DMS53 (cell line): Measurements from ENCODE around the gene EP400.
"Not testable (repeated sequence)": the region's sequence is repeated elsewhere in the genome, so short reads cannot be mapped to it uniquely, and the experiment has no call there.

Experiments
- DNase-seq: peaks from one replicate; lab custom pipeline; 2025; lab: John Stamatoyannopoulos, UW

The EP400 gene

GRCh38 chr12:132067182-132067581, 117.4 kb downstream of the EP400 start:
- DNase-seq = no peak

- DNase-seq = no peak
Measured at GRCh38 chr12:132068250-132068649, 118.5 kb downstream of the EP400 start.

DNA sequence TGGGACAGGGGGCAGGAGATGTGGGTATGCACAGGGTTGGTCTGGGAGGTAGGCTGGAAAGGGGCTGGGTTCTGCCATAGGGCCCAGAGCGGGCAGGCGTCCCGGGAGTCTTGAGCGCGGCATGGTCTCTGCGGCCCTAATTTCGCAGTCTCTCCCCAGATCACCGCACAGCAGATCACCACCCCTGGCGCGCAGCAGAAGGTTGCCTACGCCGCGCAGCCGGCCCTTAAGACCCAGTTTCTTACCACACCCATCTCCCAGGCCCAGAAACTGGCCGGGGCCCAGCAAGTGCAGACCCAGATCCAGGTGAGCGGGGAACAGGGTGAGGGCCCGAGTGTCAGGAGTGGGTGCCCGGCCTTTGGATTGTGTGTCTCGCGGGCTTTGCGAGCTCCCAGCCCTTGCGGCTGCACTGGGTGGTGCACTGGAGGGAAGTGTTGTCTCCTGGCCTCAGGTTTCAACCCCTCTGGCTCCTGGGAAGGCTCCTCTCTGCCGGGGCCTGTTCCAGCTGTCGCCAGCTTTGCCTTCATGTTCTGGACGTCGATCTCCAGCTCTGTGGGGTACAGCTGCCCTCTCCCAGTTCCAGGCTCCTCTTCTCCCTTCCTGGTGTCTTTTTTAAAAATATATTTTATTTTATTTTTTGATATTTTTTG, 119.7 kb downstream of the EP400 start:
- DNase-seq = no peak

GRCh38 chr12:132070298-132070697, 120.6 kb downstream of the EP400 start:
- no peak for DNase-seq

GRCh38 chr12:132071040-132071810, 121.5 kb downstream of the EP400 start:
- peak; percentile 95 for DNase-seq

GRCh38 chr12:132071830-132072384, 122.2 kb downstream of the EP400 start:
- DNase-seq = peak; percentile 92

DNA sequence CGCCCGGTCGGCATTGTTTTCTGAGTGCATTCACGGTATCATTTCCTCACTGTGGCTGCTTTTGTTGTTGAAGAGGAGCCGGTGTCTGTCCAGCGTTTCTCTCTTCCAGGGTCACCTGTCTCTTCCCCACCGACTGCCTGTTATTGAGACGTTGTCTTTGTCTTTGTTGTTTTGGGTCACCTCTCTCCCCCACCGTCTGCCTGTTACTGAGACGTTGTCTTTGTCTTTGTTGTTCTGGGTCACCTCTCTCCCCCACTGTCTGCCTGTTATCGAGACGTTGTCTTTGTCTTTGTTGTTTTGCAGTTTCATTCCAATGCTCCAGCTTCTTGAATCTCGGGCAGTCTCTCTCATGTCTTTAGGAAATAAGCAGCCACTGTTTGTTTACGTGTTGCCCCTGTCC, 124.5 kb downstream of the EP400 start:
- no peak for DNase-seq

DNA sequence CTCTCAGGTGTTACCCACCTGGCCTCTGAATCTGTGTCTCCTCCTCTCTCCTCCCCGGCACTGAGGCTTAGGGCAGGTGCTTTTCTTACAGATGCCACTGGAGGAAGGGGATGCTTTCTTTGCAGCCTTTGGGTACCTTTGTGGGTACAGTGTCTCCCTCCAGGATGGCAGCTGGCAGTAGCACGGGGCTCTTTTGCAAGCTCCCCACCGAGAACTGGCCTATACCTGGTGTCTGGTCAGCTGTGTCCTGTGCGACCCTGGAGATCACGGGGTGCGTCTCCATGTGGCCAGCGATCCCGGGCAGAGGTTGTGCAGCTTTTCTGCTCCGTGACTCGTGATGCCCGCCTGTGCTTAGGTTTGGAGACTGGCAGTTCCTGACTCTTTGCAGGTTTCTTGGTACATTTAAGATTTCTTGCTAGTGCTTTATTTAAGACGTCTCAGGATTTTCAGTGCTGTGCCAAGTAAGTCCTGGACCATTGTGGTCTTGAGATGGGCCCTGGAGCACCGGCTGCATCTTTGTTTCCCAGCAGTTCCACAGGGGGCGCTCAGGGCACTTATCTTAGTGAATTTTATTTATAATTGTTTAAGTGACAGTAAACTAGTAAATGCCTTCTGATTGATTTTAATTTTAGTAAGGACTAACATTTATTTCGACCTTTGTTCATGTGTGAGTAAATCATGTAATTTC, 125.4 kb downstream of the EP400 start:
- no peak for DNase-seq

- no peak for DNase-seq
Measured at GRCh38 chr12:132075714-132076553, 126.2 kb downstream of the EP400 start.

GRCh38 chr12:132076711-132077110, 127.0 kb downstream of the EP400 start:
- no peak for DNase-seq

- peak; percentile 43 for DNase-seq
Measured at GRCh38 chr12:132077322-132078100, 127.8 kb downstream of the EP400 start.

DNA sequence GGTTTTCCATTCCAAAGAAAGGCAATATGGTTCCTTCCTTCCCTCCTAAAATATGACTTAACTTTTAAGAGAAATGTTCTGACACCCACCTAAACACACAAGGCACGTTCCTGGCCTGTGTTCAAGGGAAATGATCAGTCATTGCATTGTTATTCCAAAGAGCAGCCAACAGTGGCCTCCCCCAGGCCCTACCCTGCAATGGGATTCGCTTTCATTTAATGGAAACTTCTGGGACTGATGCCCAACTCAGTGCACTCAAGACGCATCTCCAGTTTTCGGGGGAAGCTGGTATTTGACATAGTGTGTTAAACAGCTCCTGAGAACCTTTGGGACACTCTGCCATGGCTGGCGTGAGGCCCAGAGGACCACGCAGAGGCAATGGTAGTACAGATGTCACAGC, 128.4 kb downstream of the EP400 start:
- DNase-seq = no peak

DNA sequence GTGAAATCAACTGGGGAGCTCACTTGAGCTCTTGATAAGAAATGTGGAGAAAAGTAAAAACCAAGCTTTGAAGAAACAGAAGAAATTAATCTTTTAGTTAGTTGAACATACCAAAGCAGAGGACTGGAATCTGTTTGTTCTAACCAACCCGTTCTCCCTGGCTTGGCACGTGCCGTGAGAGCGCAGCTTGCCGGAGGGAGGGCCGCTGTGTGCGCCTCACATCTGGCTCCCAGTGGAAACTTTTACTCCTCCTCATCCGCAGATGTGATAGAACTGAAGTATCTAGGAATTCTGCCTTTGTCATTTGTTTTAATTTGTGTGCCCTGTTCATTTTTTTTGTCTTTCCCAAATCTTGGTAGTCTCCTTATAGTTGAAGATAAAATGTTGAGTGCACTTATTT, 129.5 kb downstream of the EP400 start:
- DNase-seq = no peak

DNA sequence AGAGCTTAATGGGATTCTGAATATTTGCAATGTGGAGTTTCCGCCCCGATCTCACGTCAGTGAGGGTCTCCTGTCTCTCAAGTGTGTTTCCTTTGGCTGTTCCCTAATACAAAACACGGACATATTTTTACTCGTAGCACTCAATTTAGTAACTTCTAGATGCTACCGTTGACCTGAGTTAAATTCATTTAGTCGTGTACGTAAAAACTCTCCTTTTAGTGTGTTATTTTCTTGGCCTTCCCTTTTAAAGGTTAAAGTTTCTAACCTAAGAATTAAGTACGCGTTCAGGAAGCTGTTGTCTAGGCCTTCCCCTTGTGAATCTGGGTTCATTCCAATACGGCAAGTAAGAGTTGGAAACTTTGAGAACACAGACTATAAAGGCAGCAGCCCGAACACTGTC, 130.0 kb downstream of the EP400 start:
- no peak for DNase-seq

DNA sequence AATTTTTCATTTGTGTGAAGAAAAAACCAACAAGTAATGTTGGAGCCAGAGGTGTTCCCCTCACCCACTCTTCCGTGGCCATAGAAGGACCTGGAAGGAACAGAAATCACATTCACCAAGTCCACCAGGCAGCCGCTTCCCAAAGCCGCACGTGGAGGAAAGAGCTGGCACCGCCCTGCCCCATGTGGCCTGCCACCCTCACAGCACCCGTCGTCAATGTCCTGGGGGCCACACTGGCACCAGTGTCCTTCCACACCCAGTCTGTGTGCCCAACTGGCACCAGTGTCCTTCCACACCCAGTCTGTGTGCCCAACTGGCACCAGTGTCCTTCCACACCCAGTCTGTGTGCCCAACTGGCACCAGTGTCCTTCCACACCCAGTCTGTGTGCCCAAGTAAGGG, 130.8 kb downstream of the EP400 start:
- not testable (repeated sequence) for DNase-seq

DNA sequence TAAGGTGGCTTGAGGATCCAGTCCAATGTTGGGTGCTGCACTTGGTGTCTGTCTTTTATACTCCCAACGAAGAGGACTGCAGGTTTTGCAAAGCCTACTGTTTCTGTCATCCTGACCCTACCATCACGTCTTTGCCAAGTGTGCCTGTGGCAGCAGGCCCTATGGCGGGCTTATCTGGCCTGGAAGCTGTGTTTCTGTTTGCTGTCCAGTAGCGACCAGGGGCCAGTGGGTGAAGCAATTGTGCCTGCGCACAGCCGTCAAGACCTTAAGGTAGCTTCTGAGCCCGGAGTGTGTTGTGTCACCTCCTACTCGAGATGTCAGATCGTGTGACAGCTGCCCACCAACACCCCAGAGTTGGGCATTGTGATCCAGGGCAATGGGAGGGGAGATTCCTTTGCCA, 131.7 kb downstream of the EP400 start:
- DNase-seq = no peak

- peak; percentile 86 for DNase-seq
Measured at GRCh38 chr12:132083614-132083940, 133.8 kb downstream of the EP400 start.

DNA sequence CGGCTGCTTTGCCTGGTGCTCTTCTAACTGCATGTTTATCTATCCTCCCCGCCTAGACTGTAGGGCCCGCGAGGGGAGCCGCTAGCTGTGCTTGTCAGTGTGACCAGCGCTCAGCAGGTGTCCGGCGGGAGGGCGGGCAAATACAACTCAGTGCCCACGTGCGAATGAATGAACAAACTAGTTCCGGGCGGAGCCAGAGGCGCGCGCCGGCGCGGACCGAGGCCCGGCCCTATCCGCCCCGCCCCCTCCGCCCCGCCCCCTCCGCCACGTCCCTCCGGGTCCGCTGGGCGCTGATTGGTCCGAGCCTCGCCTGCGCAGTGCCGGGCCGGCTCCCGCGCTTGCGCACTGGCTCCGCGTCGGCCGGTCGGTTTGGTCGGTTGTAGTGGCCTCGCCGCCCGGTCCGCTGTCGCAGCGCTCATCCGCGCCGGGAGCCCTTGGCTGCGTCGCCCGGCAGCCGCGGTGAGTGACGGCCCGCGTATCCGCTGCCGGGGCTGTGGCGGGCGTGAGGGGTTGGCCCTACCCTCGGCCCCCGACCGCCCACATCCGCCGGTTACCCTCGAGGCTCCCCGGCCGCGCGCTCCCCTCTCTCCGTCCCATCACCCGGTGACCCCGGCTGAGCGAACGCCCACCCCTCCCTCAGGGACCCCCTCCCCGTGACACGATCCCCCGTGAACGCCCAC, 134.3 kb downstream of the EP400 start:
- peak; percentile 99 for DNase-seq

GRCh38 chr12:132084621-132085290, 135.0 kb downstream of the EP400 start:
- DNase-seq = peak; percentile 84

- no peak for DNase-seq
Measured at GRCh38 chr12:132085291-132085635, 135.5 kb downstream of the EP400 start.
